Measurements from ENCODE around the gene GMCL2. TPM values are rescaled to one million over a fixed set of nuclear protein-coding genes. Genes with fewer than 3 reads are reported as not detected.

Gene GMCL2
- polyA plus RNA-seq, 3 donors, result not detected

DNA sequence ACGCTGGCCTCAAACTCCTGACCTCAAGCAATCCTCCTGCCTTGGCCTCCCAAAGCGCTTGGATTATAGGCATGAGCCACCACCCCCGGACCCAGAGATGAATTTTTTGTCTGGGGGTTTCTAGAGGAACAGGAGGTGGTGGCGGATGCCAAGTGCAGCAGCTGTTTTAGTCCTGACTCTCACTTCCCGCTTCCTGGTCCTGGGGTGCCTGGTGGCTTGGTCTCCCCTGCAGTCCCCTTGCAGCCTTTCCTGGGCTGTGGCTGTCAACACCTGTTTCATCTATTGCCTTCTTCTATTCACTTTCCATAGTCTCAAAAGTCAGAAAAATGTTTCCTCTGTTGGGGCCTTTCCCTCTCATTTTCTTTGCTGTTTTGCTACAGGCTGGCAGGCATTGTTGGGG lies 27.0 kb downstream of the GMCL2 start:
- WGBS, 3 donors, result 86 to 88% (median 86%) methylated on average over 5 of the region's 5 CpGs
- no peak overlapping the region for H3K27ac ChIP-seq (ENCODE audit: low read depth, low read length)

DNA sequence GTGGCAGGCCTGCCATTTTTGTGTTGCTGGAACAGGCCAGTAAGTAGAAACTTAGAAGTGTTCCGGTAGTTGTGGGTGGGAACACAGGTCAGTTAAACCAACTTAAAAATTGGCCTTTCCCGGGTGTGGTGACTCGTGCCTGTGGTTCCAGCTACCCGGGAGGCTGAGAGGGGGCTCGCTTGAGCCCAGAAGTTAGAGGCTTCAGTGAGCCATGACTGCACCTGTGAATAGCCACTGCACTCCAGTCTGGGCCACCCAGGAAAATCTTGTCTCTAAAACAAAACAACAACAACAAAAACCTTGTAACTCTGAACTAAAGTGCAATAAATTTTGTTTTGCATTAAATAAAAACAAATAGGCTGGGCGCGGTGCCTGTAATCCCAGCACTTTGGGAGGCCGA lies 32.1 kb downstream of the GMCL2 start:
- 80 to 85% (median 83%) methylated on average over 8 of the region's 8 CpGs for WGBS, 3 donors
- no peak overlapping the region for H3K27ac ChIP-seq (ENCODE audit: low read depth, low read length)

DNA sequence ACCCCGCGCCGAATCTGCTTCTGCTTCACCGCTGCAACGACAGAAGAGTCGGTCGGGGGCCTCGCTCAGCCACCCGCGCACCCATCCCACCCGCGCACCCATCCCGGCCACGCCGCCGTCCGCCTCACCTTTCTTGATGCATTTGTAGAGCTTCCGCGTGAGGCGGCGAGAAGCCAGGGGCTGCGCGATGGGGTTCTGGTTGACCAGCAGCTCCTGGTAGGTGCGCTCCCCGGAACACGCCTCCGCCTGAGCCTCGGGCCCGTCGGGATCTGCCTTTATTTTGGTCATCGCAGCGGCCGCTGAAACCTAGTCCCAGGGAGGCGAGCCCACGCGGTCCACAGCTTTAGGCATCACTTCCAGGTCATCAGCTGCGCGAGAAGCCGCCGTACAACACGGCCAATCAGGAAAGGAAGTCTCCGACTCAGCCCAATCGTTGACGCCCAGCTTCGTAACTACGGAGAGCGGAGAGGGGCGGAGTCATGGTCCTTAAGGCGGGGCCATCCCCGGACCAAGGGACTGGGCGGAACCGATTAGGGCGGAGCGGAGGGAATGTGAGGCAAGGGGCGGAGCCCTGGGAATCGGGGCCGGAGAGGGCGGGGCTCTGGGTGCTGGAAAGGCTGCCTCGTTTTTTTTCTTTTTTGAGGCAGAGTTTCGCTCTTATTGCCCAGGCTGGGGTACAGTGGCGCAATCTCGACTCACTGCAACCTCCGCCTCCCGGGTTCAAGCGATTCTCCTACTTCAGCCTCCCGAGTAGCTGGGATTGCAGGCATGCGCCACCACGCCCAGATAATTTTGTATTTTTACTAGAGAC lies 33.4 kb downstream of the GMCL2 start, which contains the start of gene NHP2:
TSS of gene NHP2 (minus strand) at position 356 of the 811 bp plus-strand sequence. CDS start at position 288, 68 bp downstream.
- H3K27ac ChIP-seq (ENCODE audit: low read depth, low read length), result peak within 1 kb of the TSS; percentile 44
- 2% methylated on average over 62 to 68 of the region's 68 CpGs for WGBS, 3 donors

DNA sequence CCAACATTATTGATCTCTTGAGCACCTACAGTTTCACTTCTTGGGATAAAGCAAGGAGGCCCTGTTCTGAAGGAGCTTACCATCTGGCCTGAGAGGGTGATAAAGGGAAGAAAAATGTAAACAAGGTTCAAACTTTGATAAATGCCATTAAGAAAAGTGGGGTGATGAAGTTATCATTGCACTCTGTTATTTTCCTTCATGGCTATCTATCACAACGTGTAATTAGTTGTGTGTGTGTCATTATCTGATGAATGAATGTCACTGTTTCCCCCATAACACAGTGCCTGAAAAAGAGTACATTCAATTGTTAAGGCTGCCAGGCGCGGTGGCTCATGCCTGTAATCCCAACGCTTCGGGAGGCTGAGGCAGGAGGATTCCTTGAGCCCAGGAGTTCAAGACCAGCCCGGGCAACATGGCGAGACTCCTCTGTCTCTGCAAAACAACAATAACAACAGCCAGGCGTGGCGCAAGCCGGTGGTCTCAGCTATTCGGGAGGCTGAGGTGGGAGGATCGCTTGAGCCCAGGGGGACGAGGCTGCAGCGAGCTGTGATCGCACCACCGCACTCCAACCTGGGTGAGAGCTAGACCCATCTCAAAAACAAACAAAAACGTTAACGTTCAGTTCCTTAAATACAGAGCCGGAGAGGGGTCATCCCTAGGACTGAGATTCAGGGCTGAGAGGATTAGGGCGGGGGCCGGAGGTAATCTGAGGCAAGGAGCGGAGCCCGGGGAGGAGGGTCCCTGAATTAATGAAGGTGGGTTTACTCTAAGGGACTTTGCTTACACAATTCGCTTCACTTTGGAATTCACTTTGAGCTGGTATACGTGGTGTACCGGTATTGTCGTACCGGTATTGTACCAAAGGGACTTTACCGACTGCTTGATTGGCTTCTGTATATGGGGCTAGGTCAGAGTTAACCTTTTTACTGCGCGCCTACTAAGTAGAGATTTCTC lies 34.4 kb downstream of the GMCL2 start:
- WGBS, 3 donors, result 48 to 51% (median 48%) methylated on average over 31 of the region's 31 CpGs
- peak overlapping the region; percentile 44 for H3K27ac ChIP-seq (ENCODE audit: low read depth, low read length)

DNA sequence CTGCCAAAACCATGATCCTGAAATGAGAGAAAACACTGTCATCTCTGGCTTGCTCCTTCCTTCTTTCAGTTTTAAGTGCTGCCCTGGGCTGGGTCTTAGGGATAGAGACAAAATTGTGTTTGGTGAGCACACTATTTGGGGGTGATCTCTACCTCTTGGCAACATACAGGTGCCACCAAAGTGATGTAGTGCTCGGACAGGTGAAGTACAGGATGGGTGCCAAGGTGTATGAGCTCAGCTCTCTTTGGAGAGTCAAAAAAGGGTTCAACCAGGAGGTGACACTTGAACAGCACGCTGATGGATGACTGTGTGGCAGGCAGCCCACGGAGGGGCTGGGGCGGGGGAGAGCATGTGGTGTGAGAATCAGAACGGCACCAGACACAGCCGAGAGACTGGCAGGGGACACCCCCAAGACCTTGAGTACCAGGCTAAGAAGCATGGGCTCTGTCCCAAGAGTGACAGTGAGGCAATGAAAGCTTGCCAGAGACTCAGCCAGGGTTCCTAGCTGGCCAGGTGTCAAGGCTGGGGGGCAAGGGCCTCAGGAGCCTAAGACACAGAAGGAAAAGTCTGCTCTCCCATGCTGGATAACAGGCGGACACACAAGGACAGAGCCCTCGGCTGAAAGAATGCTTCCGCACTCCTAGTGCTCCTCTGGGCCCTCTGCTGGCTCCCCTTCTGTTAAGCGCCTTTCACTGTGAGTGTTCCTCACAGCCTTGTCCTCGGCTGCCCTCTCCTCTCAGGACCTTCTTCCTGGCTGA lies 36.0 kb downstream of the GMCL2 start:
- no peak overlapping the region for H3K27ac ChIP-seq (ENCODE audit: low read depth, low read length)
- WGBS, 3 donors, result 51 to 80% (median 76%) methylated on average over 11 of the region's 11 CpGs

DNA sequence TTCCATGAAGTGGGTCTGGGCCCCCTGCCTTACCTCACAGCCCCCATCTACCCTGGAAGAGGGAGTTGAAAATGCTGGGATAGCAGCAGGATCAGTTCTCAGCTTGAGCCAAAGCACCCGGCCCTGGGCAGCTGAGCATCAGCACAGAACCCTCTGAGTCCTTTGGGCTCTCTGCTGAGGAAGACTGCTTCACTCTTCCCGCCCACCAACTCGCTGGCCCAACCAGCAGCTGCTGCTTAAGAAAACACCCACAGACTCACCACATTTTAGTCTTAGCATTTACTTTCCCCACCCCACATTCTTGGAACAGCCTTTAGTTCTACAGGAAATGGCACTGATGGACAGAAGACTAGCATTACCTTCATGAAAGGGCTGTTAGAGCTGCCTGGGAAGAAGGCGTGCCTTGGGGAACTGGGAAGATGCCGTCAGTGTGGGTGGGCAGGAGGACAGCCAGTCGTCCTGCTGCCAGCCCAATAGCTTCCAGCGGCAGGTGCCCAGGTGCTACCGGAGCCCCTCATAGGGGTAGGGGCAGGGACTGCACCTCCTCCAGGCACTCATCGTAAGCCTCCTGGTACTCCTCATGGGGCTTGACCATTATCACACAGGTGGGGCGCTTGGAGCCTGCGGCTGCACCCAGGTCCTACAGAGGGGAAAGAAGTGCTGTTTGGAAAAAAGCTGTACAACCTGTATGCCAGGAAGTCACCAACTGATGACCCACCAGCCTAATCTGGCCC lies 37.8 kb downstream of the GMCL2 start:
- H3K27ac ChIP-seq (ENCODE audit: low read depth, low read length), result no peak overlapping the region
- 79 to 82% (median 80%) methylated on average over 11 of the region's 11 CpGs for WGBS, 3 donors

DNA sequence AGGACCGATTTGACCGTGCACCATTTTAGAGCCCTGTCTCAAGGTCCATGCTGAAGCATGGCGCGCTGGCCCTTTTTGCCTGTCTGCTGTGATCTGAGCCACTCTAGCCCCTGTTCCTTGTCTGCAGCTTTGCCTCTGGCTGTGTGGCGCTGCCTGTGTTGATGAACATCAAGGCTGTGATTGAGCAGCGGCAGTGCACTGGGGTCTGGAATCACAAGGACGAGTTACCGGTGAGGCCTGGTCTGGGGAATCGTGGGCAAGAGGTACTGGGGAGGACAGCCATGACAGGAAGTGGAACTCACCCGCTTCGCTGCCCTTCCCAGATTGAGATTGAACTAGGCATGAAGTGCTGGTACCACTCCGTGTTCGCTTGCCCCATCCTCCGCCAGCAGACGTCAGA lies 39.8 kb downstream of the GMCL2 start:
- H3K27ac ChIP-seq (ENCODE audit: low read depth, low read length), result no peak overlapping the region
- WGBS, 3 donors, result 89 to 93% (median 89%) methylated on average over 15 of the region's 15 CpGs

DNA sequence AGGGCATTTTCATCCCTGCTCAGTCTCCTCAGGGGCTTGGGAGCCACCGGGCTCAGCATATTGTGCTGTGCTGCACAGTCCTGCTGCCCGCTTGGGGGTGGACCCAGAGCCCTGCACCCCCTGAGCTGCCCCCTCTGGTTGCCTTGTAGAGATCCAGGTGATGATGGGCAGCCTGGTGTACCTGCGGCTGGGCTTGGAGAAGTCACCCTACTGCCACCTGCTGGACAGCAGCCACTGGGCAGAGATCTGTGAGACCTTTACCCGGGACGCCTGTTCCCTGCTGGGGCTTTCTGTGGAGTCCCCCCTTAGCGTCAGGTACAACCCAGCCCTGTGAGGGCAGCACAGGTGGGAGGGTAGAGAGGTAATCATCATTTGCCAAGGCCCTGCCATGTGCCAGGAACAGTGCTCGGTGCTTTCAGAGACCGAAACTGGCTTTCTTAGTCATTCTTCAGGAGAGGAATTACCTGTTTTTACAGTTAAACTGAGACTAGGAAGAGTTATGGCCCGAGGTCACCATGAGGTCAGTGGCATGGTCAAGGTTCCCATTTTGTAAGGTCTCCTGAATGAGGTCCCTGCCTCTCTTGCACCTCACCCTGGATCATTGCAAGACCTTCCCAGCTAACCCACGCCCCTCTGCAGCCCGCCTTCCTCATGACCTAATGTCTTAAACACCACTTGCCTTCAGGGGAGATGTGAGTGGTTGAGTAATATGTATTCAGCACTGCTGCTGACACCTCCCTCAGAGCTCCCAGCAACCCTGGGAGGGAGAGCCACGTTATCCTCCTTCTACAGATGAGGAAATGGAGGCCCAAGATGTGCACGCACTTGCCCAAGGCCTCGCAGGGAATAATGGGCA lies 41.0 kb downstream of the GMCL2 start:
- 56 to 62% (median 57%) methylated on average over 14 of the region's 14 CpGs for WGBS, 3 donors

DNA sequence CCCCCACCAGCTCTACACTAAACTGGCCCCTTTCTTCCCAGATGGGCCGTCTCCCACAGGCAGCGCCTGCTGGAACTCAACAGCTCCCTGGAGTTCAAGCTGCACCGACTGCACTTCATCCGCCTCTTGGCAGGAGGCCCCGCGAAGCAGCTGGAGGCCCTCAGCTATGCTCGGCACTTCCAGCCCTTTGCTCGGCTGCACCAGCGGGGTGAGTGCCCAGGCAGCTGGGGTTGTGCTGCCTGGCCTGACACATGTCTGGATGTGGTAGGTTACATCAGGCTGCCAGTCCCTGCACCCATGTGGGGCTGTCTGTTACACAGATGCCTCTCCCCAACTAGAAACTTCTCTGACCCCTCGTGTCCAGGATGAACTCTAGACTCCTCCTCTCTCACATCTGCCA lies 43.3 kb downstream of the GMCL2 start:
- H3K27ac ChIP-seq (ENCODE audit: low read depth, low read length), result no peak overlapping the region
- WGBS, 3 donors, result 60 to 70% (median 68%) methylated on average over 10 of the region's 10 CpGs

More for the DNA sequence above, 41.0 kb downstream of the GMCL2 start:
- no peak overlapping the region for H3K27ac ChIP-seq (ENCODE audit: low read depth, low read length)

DNA sequence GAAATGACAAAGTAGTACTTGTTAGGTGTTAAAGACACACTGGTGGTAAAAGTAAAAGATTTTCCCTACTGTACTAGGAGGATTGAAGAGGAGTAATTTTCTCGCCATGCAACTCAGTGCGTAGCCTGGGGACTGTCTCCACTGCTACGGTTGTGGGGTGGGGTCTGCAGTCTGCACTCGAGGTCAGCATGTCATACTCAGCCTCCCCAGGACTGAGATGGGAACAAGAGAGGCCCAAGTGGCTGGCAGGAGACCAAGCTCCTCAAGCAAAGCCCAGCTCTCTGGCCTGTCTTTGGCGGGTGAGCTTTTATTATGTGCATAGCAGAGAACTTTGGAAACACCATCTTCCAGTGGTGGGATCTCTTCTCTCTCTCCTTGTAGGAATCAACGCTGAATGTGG lies 43.9 kb downstream of the GMCL2 start:
- WGBS, 3 donors, result 81 to 83% (median 83%) methylated on average over 6 of the region's 6 CpGs
- no peak overlapping the region for H3K27ac ChIP-seq (ENCODE audit: low read depth, low read length)

DNA sequence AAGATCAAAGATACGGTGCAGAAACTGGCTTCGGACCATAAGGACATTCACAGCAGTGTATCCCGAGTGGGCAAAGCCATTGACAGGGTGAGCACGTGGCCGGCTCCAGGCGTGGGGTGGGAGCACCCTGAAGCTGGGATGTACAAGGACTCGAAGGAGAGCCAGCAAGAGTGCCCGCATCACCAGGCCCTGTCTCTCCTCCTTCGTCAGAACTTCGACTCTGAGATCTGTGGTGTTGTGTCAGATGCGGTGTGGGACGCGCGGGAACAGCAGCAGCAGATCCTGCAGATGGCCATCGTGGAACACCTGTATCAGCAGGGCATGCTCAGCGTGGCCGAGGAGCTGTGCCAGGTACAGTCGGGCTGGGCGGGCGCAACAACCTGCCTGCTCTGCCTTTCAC lies 44.5 kb downstream of the GMCL2 start:
- H3K27ac ChIP-seq (ENCODE audit: low read depth, low read length), result no peak overlapping the region
- WGBS, 3 donors, result 77 to 95% (median 94%) methylated on average over 20 of the region's 20 CpGs

DNA sequence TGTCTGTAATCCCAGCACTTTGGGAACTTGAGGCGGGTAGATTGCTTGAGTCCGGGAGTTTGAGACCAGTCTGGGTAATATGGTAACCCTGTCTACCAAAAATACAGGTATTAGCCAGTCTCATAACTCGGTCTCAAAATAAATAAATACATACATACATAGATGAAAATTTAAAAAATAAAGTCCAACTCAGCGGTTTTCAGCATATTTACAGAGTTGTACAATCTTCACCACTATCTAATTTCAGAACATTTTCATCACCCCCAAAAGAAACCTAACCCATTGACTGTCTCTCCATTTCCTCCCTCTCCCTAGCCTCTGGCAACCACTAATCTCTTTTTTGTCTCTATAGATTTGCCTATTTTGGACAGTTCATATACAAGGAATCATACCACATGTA lies 45.6 kb downstream of the GMCL2 start:
- WGBS, 3 donors, result 91 to 98% (median 96%) methylated on average over 4 of the region's 4 CpGs
- H3K27ac ChIP-seq (ENCODE audit: low read depth, low read length), result no peak overlapping the region

DNA sequence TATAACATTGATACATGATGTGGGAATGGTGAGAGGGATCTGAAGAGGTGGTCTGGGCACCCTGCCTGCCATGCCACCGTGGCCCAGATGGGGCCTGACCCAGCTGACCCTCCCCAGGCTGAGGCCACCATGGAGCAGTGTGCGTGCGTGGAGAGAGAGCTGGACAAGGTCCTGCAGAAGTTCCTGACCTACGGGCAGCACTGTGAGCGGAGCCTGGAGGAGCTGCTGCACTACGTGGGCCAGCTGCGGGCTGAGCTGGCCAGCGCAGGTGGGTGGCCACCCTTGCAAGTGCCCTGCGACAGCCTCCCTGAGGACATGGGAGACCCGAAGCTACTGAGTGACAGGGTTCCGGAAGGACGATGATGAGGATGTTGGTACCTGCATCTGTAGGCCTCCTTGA lies 49.2 kb downstream of the GMCL2 start:
- WGBS, 3 donors, result 89 to 93% (median 91%) methylated on average over 12 of the region's 12 CpGs

DNA sequence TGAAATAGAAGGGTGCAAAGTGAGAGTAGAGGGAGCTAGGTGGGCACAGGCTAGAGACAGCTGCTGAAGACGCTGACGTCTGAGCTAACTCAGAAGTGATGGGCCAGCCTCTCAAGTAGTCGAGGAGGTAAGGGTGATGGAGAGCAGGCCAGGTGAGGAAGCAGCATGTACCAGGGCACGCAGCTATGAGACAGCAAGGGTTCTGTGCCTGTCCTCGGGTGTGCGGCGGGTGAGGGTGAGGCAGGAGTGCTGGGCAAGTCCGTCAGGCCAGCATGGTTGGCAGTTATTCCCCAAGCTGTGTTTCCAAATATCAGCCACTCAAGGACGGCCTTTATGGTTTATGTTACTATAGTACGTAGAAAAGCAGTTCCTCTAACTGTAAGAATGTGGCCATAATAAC lies 50.2 kb downstream of the GMCL2 start:
- 85 to 88% (median 85%) methylated on average over 10 of the region's 10 CpGs for WGBS, 3 donors
- no peak overlapping the region for H3K27ac ChIP-seq (ENCODE audit: low read depth, low read length)

More for the DNA sequence above, 49.2 kb downstream of the GMCL2 start:
- H3K27ac ChIP-seq (ENCODE audit: low read depth, low read length), result no peak overlapping the region
